GF-D8 (cell line): ENCODE results near the gene PPIL4.
"Not testable (repeated sequence)": the region's sequence is repeated elsewhere in the genome, so short reads cannot be mapped to it uniquely, and the experiment has no call there.

Experiments used
- DNase-seq: peaks from one replicate; lab custom pipeline; 2025; lab: John Stamatoyannopoulos, UW

The PPIL4 gene

DNA sequence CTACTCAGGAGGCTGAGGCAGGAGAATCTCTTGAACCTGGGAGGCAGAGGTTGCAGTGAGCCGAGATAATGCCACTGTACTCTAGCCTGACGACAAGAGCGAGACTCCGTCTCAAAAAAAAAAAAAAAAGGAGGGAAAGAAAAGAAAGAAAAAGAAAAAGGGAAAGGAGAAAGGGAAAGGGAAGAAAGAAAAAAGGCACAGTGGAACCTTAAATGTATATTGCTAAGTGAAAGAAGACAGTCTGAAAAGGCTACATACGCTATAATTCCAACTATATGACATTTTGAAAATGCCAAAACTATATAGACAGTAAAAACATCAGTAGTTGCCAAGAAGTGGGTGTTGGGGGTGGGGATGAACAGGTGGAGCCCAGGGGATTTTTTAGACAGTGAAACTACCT is 16.2 kb downstream of the PPIL4 start:
- DNase-seq, result no peak

DNA sequence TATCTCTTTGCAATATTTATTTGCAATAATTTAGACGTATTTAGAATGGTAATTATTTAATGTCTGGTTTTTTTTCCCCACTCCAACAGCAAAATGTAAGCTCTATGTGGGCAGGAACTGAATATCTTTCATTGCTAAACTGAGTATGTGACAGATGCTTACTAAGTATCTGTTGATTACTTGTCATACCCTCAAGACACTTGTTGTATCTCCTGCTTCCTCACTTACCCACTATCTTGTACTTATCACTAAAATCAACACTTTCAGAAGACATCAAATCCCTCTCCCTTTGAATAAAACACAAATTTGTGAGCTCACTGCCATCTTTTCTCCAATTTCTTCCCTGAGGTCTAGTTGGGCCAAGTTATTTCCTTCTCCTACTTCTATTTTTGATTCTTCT is 30.3 kb downstream of the PPIL4 start:
- DNase-seq, result no peak

DNA sequence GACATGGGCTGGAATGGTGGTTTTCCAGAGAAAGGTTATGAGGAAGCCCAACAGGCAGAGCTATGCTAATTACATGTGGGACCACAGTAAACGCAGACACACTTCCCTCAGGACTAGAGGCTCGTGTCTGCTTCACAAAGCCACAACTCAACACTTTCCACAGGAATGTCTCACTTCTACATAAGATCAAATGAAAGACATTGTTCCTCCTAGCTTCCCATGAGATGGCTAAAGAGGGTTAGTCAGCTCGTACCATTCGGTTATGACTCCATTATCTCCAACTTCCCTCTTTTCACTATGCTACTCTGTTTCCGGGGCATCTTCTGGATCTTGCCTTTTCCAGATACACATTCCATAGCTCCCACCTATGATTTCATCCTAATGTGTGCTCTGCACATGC is 31.9 kb downstream of the PPIL4 start:
- DNase-seq, result no peak

DNA sequence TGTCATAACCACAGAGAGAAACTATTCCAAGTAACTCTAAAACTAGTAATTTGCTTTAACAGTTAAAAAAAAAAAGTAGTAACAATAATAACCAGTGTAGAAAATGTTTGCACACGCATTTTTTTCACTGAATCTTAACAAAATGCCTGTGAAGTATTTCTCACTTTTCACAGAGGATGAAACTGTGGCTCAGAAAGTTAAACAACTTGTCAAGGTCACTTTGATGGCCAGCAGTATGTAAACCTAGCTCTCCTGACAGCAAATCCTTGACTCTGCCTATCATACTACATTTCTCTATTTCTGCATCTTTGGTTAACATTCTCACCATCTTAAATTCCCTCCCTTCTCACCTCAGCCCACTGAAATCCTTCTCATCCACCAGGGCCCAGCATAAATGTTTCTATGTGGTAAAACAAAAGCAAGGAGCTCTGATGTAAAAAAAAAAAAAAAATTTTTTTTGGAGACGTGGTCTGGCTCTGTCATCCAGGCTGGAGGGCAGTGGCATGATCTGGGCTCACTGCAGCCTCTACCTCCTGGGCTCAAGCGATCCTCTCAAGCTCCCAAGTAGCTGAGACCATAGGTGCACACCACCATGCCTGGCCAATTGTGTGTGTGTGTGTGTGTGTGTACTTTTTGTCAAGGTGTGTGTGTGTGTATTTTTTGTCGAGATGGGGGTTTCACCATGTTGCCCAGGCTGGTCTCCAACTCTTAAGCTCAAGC is 34.9 kb downstream of the PPIL4 start:
- no peak for DNase-seq

DNA sequence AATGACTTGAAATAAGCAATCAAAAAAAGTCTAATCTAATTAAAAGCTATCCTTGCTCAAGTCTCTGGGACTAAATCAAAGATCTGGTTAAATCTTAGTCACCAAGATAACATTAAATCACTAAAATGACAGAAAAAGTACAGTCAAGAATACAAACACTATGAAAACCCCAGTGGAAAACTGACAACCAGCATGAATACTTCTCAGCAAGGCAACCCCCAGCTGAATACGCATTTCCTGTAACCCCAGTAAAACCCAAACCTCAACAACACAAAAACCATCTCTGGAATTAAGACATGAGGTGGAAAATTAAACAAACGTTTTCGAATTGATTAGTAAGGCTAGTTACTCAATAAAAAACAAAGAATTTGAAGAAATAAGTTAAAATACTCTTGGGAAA is 37.4 kb downstream of the PPIL4 start:
- DNase-seq, result no peak

DNA sequence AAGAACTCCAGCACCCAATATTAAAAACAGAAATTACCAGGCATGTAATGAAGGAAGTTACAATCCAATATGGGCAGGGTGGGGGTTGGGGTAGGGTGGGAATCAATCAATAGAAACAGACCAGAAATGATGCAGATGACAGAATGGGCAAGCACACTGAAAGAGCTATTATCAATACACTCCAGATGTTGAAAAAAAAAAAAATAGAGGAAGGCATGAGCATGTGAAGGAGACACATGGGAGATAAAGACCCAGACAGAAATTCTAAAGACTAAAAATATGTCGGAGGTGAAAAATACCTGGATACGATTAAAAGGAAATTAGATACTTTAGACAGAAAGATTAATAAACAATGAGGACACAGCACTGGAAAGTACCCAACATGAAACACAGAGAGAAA is 42.0 kb downstream of the PPIL4 start:
- DNase-seq, result no peak

DNA sequence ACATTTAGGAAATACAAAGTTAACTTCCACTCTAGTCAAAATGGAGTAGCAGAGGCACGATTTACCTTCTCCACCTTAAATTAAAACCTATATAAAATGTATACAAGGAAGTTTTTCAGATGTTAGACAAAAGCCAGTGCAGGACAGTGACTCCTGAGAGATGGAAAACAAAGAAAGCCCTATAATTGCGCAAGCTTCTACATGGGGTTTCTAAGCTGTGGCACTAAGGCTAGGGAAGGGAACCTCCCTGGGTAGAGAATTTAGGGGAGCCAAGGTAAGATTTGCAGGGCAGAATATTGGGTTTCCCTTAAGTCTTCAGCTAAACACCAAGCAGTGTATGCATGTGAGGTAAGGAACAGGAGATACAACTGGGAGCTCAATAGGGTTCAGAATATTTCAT is 42.6 kb downstream of the PPIL4 start:
- DNase-seq, result no peak

DNA sequence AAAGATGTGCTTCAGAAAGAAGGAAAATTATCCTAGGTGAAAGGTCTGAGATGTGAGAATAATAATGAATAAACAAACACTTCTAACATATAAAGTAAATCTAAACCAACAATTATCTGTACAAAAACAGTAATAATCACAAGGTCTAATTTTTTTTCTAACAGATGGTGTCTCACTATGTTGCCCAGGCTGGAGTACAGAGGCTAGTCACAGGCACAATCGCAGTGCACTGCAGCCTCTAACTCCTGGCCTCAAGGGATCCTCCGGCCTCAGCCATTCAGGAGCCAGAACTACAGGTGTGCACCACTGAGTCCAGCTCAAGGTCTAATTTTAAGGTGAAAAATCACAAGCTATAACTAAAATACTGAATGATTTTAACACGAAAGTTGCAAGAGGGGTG is 44.1 kb downstream of the PPIL4 start:
- DNase-seq, result no peak

DNA sequence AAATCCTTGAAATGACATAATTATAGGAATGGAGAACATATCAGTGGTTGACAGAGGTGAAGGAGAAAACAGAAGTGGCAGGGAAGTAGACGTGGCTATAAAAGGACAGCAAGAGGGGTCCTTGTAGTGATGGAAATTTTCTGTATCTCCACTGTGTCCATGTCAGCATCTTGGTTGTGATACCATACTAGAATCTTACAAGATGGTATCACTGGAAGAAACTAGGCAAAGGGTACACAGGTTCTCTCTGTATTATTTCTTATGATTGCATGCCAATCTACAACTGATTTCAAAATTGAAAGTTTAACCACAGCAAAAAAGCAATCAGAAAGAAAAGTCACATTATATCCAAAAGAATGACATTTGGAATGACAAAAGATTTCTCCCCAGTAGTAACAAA is 44.6 kb downstream of the PPIL4 start:
- no peak for DNase-seq

DNA sequence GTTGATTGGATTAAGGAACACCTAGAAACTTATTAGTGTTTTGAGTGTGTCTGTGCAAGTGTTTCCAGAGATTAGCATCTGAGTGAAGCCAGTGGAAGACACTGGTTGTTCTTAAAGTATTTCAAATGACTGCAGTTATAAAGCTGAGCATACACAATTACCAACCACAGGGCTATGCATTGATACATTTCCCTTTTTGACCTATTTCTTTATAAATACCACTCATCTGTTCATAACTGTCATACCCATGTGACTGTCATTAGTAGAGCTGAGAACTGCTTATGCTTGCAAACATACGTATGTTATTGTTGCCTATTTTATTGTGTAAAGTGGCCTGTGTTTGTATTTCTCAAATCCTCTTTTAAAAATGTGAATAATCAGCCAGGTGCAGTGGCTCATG is 45.7 kb downstream of the PPIL4 start:
- no peak for DNase-seq

DNA sequence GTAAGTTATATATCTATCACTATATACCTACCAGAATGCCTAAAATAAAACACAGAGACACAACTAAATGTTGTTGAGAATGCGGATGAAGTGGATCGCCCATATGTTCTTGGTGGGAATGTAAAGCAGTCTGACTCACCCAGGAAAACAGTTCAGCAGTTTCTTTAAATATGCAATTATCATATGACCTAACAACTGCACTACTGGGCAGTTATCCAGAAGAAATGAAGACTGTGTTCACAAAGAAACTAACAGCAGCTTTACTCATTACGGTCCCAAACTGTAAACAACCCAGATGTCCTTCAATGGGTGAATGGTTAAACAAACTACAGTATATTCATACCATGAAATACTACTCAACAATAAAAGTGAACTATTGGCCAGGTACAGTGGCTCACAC is 46.8 kb downstream of the PPIL4 start:
- no peak for DNase-seq

DNA sequence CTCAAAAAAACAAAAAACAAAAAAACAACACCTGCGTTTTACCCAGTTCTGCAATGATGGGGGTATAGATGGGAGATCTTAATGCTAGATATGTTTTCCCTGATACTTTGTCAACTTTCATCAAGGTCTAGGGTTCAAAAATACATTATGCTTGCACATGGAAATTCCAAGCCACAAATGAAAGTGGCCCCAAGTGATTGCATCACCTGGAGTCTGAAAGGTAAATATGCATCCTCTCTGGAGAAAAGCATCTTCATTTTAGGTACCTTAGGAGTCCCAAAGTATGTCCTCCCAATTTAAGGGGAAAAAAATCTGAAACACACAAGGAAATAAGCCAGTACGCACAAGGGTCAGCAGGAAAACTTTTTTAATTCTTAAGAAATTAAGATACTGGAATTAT is 48.5 kb downstream of the PPIL4 start:
- no peak for DNase-seq

DNA sequence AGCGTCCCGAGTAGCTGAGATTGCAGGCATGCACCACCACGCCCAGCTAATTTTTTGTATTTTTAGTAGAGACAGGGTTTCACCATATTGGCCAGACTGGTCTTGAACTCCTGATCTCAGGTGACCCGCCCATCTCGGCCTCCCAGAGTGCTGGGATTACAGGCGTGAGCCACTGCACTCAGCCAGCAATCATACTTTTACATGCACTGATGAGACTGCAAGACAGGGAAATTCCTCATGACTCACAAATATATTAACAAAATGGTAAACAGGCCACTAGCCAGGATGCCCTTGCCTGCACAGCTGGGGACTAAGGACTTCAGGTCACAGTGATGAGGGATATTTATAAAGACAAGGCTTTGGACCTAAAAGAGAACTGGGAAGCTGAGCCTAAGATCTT is 49.2 kb downstream of the PPIL4 start:
- DNase-seq, result not testable (repeated sequence)

DNA sequence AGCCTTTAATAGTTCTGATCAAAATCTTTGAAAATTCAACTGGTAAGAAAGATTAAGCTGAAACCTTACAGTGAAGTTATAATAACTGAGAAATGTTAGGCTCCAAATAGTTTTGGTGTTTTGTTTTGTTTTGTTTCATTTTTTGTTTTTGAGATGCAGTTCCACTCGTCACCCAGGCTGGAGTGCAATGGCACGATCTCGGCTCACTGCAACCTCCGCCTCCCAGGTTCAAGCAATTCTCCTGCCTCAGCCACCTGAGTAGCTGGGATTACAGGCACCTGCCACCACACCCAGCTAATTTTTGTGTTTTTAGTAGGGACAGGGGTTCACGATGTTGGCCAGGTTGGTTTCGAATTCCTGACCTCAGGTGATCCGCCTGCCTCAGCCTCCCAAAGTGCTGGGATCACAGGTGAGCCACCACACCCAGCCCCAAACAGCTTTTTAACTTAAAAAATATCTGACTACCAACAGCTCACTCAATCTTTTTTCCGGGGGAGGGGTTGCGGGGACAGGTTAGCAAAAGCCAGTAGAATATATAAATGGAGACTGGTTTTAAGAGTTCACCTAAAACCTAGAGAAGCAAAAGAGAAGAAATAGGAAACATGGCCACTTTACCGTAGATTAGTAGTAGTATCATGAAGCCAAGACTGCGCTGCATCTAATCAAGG is 50.4 kb downstream of the PPIL4 start:
- DNase-seq, result not testable (repeated sequence)

DNA sequence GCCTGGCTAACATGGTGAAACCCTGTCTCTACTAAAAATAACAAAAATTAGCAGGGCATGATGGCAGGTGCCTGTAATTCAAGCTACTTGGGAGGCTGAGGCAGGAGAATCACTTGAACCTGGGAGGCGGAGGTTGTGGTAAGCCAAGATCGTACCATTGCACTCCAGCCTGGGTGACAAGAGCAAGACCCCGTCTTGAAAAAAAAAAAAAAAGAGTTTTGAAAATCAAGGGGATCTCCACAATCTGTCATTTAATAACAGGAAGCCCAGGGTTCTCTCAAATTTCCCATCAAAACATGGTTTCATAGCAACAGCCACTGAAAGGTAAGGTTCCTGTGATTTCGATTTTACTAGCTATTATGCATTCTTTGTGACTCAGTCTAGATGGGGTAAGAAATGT is 51.0 kb downstream of the PPIL4 start:
- not testable (repeated sequence) for DNase-seq

DNA sequence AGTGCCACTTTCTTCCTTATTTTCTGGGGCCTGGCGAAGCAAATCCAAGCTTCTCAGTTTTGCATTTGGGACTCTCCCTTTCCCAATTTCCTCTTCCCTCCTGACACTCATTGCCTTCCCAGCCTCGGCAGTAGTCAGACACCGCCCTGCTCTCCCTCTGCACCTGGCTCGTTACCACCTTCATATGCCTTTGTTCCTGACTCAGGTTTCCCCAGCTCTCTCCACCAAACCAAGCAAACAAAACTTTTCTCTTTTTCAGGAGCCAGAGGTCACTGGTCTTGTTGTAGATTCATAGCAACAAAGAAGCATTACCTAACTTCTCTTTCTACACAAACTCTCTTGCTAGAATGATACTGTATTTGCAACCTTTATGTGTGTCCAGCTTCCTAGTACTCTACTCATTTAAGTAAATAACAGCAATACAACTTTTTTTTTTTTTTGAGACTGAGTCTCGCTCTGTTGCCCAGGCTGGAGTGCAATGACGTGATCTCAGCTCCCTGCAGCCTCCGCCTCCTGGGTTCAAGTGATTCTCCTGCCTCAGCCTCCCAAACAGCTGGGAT is 52.0 kb downstream of the PPIL4 start:
- no peak for DNase-seq

DNA sequence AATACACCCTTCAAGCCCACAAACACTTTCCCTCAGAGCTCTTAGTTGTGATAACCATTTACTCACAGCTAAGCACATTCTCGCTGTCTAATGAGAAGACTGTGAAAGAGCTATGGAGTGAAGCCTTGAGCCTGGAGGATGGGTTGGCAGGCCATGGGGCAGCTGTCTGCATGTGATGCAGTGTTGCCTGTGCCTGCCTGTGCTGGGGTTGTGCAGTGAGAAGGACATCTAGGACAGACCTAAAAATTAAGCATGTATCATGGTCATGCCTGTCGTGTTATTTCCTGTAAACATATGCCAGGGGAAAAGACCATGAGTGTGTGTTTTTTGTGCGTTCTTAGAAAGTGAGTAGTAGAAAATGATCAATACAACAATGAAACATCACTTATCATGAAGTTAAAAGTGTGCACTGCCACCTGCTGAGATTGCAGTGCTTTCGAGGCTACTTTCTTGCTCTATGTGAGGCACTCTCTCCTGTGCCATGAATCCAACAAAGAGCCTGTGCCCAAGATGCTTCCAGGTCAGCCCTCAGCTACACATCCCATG is 53.0 kb downstream of the PPIL4 start:
- DNase-seq, result no peak

DNA sequence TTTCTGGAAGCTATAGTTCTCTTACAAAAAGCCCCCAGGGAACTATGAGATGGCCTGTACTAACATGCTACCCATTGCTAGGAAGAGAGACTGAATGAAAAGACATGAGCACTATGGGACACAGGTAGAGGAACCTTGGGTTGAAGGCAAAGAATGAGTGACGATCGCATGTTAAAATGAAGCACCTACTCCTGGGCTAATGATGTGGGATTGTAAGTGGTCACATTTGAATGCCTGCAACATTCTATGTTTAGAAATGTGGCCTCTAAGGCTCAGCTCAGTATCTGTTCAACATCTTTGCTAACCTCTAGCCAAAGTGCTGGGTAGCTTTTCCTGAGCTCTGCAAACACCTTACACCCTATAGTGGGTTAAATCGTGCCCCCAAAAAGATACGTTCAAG is 55.9 kb downstream of the PPIL4 start:
- DNase-seq, result no peak

DNA sequence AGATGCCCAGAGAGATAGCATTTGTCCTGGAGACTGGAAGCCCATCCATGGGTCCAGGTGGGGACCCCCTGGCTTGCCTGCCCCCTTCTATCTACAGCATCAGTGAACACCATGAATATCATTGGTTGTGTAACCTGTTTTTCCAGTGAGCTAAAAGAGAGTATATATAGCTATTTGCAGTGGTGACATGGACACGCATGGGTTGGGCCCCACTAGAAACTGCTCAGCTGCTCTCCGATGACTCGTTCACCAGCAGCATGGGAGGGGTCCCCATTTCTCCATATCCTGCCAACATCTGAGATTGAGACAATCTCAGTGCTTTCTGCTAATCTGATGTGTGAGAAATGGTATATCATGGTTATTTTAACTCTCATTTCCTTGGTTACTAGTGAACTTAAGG is 57.0 kb downstream of the PPIL4 start:
- DNase-seq, result no peak

DNA sequence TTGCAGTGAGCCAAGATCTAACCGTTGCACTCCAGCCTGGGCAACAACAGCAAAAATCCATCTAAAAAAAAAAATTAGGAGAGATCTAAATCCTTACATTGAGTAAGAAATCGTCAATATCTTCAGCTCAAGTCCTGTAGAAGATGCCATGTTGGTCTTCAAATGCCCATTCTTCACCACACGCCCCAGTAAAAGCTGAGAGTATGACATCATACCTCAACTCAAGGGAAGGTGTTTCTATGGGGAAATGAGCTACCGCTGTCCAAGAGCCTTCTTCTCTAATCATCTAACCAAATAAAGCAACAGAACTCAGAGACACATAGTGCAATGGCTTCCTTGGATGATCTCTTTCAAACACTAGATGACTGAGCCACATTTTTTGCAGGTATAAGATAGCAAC is 58.5 kb downstream of the PPIL4 start:
- DNase-seq, result no peak

DNA sequence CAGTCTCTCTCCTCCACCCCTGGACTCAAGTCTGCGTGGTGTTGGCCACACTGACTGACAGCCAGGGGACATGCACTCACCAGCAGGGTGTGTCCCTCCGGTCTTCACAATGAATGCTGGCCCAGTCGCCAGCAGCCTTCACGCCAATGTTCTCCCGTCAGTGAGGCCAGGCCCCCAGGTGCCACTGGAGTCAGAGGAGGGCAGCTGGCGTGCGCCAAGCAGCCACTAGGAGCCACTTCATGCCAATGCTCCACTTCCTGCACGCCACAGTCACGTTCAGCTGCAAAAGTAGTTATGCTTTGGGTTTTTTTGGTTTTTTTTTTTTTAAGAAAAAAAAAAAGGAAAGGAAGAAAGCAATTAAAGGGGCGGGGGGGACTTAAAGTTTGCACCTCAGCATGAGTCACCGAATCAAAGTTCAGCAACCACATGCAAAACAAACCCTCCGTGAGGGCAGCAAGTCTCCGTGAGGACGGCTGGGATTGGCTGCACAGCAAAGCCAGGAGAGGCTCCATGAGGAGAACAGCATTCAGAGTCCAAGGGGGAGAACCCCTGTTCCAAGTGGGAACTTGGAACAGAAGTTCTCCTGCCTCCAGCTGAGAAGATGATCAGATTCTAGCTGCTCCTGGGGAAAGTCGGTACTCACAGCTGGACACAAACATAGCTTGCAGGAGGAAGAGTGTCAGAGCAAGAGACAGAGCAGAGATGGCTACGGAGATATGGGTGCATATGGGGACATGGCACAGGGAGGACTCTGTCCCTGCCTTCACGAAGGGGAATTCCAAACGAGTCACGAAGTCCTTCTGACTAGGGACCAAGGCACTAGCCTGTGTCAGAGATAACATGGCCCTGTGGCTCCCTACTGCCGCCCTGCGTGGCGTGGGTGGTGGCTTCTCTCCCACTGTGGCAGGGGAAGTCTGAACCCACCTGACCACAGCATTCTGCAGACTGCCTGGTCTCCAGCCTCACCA is 60.8 kb downstream of the PPIL4 start, which contains the start of gene ZC3H12D:
Gene ZC3H12D (minus strand): TSS at position 282 of the 968 bp plus-strand sequence. CDS start 10,471 bp downstream, outside the sequence.
- DNase-seq, result no peak
